Endothelial cell of umbilical vein (primary cell): ENCODE data around the gene DSCAML1. TPM values are rescaled to one million over a fixed set of nuclear protein-coding genes. Genes with fewer than 3 reads are reported as not detected.

Source experiments
- BruUV-seq: library from RNA; stranded (reverse); fragments of 400-500 nt; replicated peaks from 2 replicates; lab custom pipeline; 2021; lab: Mats Ljungman, UMichigan
- CTCF ChIA-PET: fragments of 300-600, 350-600 bp; sonication (Branson Sonifier 250); formaldehyde crosslinking; loops from one replicate; lab custom pipeline; 2021; ENCODE audit warnings: antibody characterized with exemption, inconsistent platforms; lab: Charles Lee
- POLR2A ChIA-PET: fragments of 300-600, 350-600 bp; sonication (Branson Sonifier 250); formaldehyde crosslinking; loops from one replicate; lab custom pipeline; 2021; ENCODE audit warnings: antibody characterized with exemption, inconsistent platforms; lab: Charles Lee
- DNase-seq: peaks from one replicate; pipeline ENCODE4 v3.0.0-alpha.2; 2011; ENCODE audit warnings: low read depth, low spot score
- FAIRE-seq: peaks from 2 replicates; lab custom pipeline; 2011; peaks lifted over from hg19 to GRCh38; lab: Jason Lieb, UNC
- H2AFZ ChIP-seq: 2 replicates; pipeline ENCODE4 v1.6.0; 2012; ENCODE audit warnings: low read depth, low read length, control low read depth, inconsistent platforms
- H3K27ac ChIP-seq: 2 replicates; pipeline ENCODE4 v1.5.1; 2011; ENCODE audit warnings: low read depth, mild to moderate bottlenecking, control low read depth, low read length, moderate library complexity; ENCODE audit not compliant: insufficient read depth
- H3K27me3 ChIP-seq, 2 experiments: 2 replicates each; pipeline versions ENCODE4 v1.6.0 to v1.6.1; 2011; ENCODE audit warnings: low read length in 2 of 2, mixed read lengths in 1 of 2; ENCODE audit not compliant: control insufficient read depth in 2 of 2, insufficient read depth in 2 of 2
- H3K36me3 ChIP-seq, 2 experiments: 2 replicates in 1 of 2; 3 replicates in 1 of 2; pipeline ENCODE4 v1.5.1; 2011; ENCODE audit warnings: low read length in 2 of 2, mild to moderate bottlenecking in 1 of 2, moderate library complexity in 1 of 2; ENCODE audit not compliant: control insufficient read depth in 2 of 2, insufficient read depth in 2 of 2; ENCODE audit errors: extremely low read depth in 1 of 2
- H3K4me1 ChIP-seq: 3 replicates; pipeline ENCODE4 v1.5.1; 2011; ENCODE audit warnings: mild to moderate bottlenecking, low read length; ENCODE audit not compliant: control insufficient read depth, insufficient read depth; ENCODE audit errors: extremely low read depth
- H3K4me2 ChIP-seq: 2 replicates; pipeline ENCODE4 v1.6.1; 2011; ENCODE audit warnings: low read length, control low read depth, mixed read lengths; ENCODE audit not compliant: insufficient read depth
- H3K4me3 ChIP-seq, 3 experiments: fragments of 200-600 bp in 1 of 3; sonication (generic), shearing (Covaris generic) in 1 of 3; replicated peaks in 1 of 3; 2 replicates each; pipeline ENCODE4 v1.5.1; 2011 to 2016; ENCODE audit warnings: control low read depth in 3 of 3, low read length in 3 of 3, mild to moderate bottlenecking in 2 of 3, inconsistent platforms in 1 of 3, low read depth in 1 of 3, moderate library complexity in 1 of 3; ENCODE audit not compliant: insufficient read depth in 1 of 3
- H3K79me2 ChIP-seq: 2 replicates; pipeline ENCODE4 v1.6.0; 2012; ENCODE audit warnings: low read length, inconsistent platforms; ENCODE audit not compliant: control insufficient read depth, insufficient read depth
- H3K9ac ChIP-seq: replicated peaks from 2 replicates; pipeline ENCODE3; 2011; ENCODE audit warnings: low read length, control low read depth; ENCODE audit not compliant: insufficient read depth; ENCODE audit errors: extremely low read depth
- H3K9me1 ChIP-seq: replicated peaks from 3 replicates; pipeline ENCODE4 v1.6.0; 2011; ENCODE audit warnings: mild to moderate bottlenecking, low read length; ENCODE audit not compliant: control insufficient read depth, insufficient read depth; ENCODE audit errors: extremely low read depth
- H3K9me3 ChIP-seq: replicated peaks from 2 replicates; pipeline ENCODE4 v1.5.1; 2012; ENCODE audit warnings: low read length, inconsistent platforms; ENCODE audit not compliant: control insufficient read depth, insufficient read depth
- H4K20me1 ChIP-seq: replicated peaks from 2 replicates; pipeline ENCODE3; 2011; ENCODE audit warnings: mild to moderate bottlenecking, low read length; ENCODE audit not compliant: control insufficient read depth, insufficient read depth; ENCODE audit errors: extremely low read depth
- EZH2 ChIP-seq: IDR thresholded peaks from 2 replicates; pipeline ENCODE4 v1.6.1; 2012; ENCODE audit warnings: borderline replicate concordance, low read depth, mild to moderate bottlenecking, moderate library complexity, low read length, inconsistent platforms; ENCODE audit not compliant: severe bottlenecking
- FOS ChIP-seq: IDR thresholded peaks from 2 replicates; pipeline ENCODE4 v1.6.1; 2011; ENCODE audit warnings: mild to moderate bottlenecking, low read length, moderate library complexity, borderline replicate concordance; ENCODE audit not compliant: insufficient read depth
- GATA2 ChIP-seq: IDR thresholded peaks from 2 replicates; pipeline ENCODE4 v1.7.0; 2011; ENCODE audit warnings: low read depth, mild to moderate bottlenecking, moderate library complexity, mixed read lengths, low read length; ENCODE audit not compliant: insufficient read length, insufficient read depth
- JUN ChIP-seq: IDR thresholded peaks from 2 replicates; pipeline ENCODE4 v1.6.1; 2011; ENCODE audit warnings: borderline replicate concordance, low read depth; ENCODE audit not compliant: insufficient read length, insufficient read depth
- MYC ChIP-seq: IDR thresholded peaks from one replicate; pipeline ENCODE4 v1.6.1; 2011; ENCODE audit warnings: mild to moderate bottlenecking, low read depth, low read length
- POLR2A ChIP-seq: IDR thresholded peaks from 2 replicates; pipeline ENCODE4 v1.6.1; 2012; ENCODE audit warnings: low read depth, mild to moderate bottlenecking, control low read depth, low read length
- POLR2AphosphoS5 ChIP-seq: IDR thresholded peaks from 2 replicates; pipeline ENCODE4 v1.6.1; 2012; ENCODE audit warnings: low read depth, mild to moderate bottlenecking, control low read depth, low read length, moderate library complexity; ENCODE audit not compliant: insufficient read depth
- dilution Hi-C: fragments of 300-500 bp; cut with MboI; formaldehyde crosslinking; loops from one replicate; pipeline ENCODE4 v1.15.0; 2019; ENCODE audit warnings: low sequenced_read_pairs; ENCODE audit not compliant: extremely low pct_ligation_motif_present
- intact Hi-C: fragments of 100-400 bp; cut with micrococcal nuclease; formaldehyde crosslinking; loops from one replicate; pipeline ENCODE4 v1.10.0; 2022
- polyA plus RNA-seq, 4 experiments: library from polyadenylated mRNA; depleted of rRNA in 3 of 4; stranded (reverse) in 3 of 4; unstranded in 1 of 4; fragments of >200 nt; gene quantifications; 2 replicates each; pipeline versions ENCODE4 v1.2.1 to v1.2.3, GENCODE V29; 2011 to 2012; ENCODE audit warnings: missing spikeins in 1 of 4
- total RNA-seq: library from RNA; stranded (reverse); gene quantifications from 2 replicates; pipeline ENCODE4 v1.2.3, GENCODE V29; 2021
- TF ChIP-seq, protein P1 (sequence below): IDR thresholded peaks from 2 replicates; pipeline ENCODE4 v1.6.1; 2011; ENCODE audit not compliant: insufficient read depth, insufficient read length
- TF ChIP-seq, protein P2 (sequence below), 2 donors: IDR thresholded peaks; 1 replicate in 1 of 2; 2 replicates in 1 of 2; pipeline ENCODE4 v1.5.1; 2011; ENCODE audit warnings: low read length in 2 of 2, mild to moderate bottlenecking in 2 of 2, moderate library complexity in 2 of 2, control low read depth in 1 of 2, inconsistent platforms in 1 of 2, low read depth in 1 of 2; ENCODE audit not compliant: insufficient read depth in 1 of 2; ENCODE audit errors: extremely low read depth in 1 of 2

Gene DSCAML1
- total and polyA plus RNA-seq, 2 donors (not counting 3 experiments of a cell fraction or from before 2014, with no cell fraction given), result not detected

DNA sequence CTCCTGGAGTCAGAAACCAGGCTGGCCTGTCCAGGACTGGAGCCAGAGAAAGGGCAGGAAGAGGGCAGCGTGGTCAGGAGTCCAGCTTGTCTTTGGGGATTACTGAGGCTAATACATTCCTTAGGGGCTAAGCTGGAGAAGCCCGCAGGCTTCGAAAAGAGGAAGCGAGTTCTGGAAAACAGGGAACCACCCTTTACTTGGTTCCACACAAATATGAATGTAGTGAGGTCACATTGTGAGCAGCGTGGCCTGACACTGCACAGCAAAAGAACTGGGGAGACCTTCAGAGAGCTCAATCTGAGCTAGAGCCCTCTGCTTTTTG, 337.1 kb downstream of the DSCAML1 start:
- dilution Hi-C loops, result no loop called here
- H3K4me3 ChIP-seq, result no peak overlapping the region
- TF ChIP-seq JUN (no peak), EZH2 (no peak), POLR2A (no peak), FOS (no peak), POLR2AphosphoS5 (no peak), MYC (no peak), GATA2 (no peak)
- TF ChIP-seq, protein P1, sequence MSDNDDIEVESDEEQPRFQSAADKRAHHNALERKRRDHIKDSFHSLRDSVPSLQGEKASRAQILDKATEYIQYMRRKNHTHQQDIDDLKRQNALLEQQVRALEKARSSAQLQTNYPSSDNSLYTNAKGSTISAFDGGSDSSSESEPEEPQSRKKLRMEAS, result no peak
- TF ChIP-seq, protein P2, sequence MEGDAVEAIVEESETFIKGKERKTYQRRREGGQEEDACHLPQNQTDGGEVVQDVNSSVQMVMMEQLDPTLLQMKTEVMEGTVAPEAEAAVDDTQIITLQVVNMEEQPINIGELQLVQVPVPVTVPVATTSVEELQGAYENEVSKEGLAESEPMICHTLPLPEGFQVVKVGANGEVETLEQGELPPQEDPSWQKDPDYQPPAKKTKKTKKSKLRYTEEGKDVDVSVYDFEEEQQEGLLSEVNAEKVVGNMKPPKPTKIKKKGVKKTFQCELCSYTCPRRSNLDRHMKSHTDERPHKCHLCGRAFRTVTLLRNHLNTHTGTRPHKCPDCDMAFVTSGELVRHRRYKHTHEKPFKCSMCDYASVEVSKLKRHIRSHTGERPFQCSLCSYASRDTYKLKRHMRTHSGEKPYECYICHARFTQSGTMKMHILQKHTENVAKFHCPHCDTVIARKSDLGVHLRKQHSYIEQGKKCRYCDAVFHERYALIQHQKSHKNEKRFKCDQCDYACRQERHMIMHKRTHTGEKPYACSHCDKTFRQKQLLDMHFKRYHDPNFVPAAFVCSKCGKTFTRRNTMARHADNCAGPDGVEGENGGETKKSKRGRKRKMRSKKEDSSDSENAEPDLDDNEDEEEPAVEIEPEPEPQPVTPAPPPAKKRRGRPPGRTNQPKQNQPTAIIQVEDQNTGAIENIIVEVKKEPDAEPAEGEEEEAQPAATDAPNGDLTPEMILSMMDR (IDR thresholded peaks at IDR 0.05; ENCODE audit: extremely low read depth in 1 of 2, insufficient read depth in 1 of 2, low read depth in 1 of 2, low read length in 2 of 2), result no peak
- DNase-seq, result no peak
- intact Hi-C loops, result no loop called here
- ChIA-PET POLR2A (no interaction called here), CTCF (interaction anchor here (1.8 kb wide), 1 partner anchor 34 kb away, joined by 10 read pairs; no protein-coding TSS in a partner anchor)
- H3K9me1 ChIP-seq, result no peaks in the 10 kb centered on the region
- H2AFZ ChIP-seq, result no peak overlapping the region
- H3K27ac ChIP-seq, result no peak overlapping the region
- no peak for FAIRE-seq
- no peaks in the 10 kb centered on the region for H3K36me3 ChIP-seq
- H3K79me2 ChIP-seq, result no peaks in the 10 kb centered on the region
- no peak overlapping the region for H3K9ac ChIP-seq
- BruUV-seq, result no TSS peak
- no peaks in the 10 kb centered on the region for H3K9me3 ChIP-seq
- peaks cover 0 to 4% of the 10 kb centered on the region in 2 experiments for H3K27me3 ChIP-seq
- no peaks in the 10 kb centered on the region for H4K20me1 ChIP-seq
- H3K4me1 ChIP-seq, result no peaks in the 10 kb centered on the region
- H3K4me2 ChIP-seq, result no peak overlapping the region
